ENCODE data around the gene SKAP2. TPM values are rescaled to one million over a fixed set of nuclear protein-coding genes. Genes with fewer than 3 reads are reported as not detected.

Gene SKAP2
- total RNA-seq, 2 donors from 2014 or later = 3.3 to 3.4 TPM

DNA sequence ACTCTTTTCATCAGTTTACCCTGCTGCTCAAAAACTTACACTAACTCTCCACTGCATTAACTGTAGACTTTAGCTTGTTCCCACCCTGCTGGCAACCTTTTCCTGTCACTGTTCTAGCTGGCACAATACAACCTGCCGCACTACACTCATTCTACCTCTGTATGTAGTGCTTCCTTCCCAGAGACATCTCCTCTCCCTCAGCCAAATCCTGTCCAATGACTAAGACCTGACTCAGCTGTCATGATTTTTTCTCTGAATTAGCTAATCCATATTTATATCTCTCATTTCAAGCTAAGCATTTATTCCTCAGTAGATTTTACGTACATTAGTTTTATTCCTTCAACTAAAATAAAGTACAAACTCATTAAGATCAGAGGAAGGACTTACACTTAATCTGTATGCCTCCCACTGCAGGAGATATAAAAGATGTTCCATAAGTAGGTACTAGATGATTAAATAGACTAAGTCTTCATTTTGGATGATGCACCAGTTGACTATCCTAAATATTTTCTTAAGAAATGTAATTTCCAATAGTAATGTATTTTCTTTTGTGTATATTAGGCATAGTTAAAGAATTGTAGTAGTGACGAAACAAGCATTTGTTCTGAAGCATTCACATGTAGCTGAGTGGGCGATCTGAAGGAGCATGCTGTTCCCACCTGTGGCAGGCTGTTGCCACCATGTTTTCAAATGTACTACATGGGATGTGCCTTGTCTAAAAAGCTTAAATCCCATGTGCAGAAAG is 189.1 kb downstream of the SKAP2 start:
- peaks cover 10% of the 10 kb centered on the region for H3K27me3 Mint-ChIP-seq (ENCODE audit: insufficient read depth)
- no peak overlapping the region for H3K4me3 Mint-ChIP-seq
- no peak overlapping the region for H3K27ac Mint-ChIP-seq
- WGBS, 2 experiments (ENCODE audit: insufficient coverage in 1 of 2, insufficient read length in 1 of 2) = 90 to 94% methylated on average over 3 to 4 of the region's 4 CpGs
- Histone ChIP-seq H3K9ac (ENCODE audit: extremely low read depth, low read length, poor library complexity, severe bottlenecking) (no peak overlapping the region), H3K27me3 (ENCODE audit: control insufficient read depth, insufficient read depth, low read length, poor library complexity, severe bottlenecking) (peaks cover 15% of the 10 kb centered on the region), H3K27ac (ENCODE audit: low read depth, low read length) (no peak overlapping the region), H3K36me3 (ENCODE audit: control insufficient read depth, insufficient read depth, low read length) (no peaks in the 10 kb centered on the region), H3K4me3 (ENCODE audit: low read length) (no peak overlapping the region), H3K9me3 (ENCODE audit: control insufficient read depth, low read length) (no peaks in the 10 kb centered on the region), H3K4me1 (ENCODE audit: control insufficient read depth, insufficient read depth, low read length) (no peaks in the 10 kb centered on the region)
- no peak for DNase-seq
- no peaks in the 10 kb centered on the region for H3K36me3 Mint-ChIP-seq (ENCODE audit: low read depth)
- H3K9me3 Mint-ChIP-seq = no peaks in the 10 kb centered on the region
- TF ChIP-seq, protein P1, sequence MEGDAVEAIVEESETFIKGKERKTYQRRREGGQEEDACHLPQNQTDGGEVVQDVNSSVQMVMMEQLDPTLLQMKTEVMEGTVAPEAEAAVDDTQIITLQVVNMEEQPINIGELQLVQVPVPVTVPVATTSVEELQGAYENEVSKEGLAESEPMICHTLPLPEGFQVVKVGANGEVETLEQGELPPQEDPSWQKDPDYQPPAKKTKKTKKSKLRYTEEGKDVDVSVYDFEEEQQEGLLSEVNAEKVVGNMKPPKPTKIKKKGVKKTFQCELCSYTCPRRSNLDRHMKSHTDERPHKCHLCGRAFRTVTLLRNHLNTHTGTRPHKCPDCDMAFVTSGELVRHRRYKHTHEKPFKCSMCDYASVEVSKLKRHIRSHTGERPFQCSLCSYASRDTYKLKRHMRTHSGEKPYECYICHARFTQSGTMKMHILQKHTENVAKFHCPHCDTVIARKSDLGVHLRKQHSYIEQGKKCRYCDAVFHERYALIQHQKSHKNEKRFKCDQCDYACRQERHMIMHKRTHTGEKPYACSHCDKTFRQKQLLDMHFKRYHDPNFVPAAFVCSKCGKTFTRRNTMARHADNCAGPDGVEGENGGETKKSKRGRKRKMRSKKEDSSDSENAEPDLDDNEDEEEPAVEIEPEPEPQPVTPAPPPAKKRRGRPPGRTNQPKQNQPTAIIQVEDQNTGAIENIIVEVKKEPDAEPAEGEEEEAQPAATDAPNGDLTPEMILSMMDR (conservative IDR thresholded peaks at IDR 0.05) = no peak
- no peaks in the 10 kb centered on the region for H3K4me1 Mint-ChIP-seq

DNA sequence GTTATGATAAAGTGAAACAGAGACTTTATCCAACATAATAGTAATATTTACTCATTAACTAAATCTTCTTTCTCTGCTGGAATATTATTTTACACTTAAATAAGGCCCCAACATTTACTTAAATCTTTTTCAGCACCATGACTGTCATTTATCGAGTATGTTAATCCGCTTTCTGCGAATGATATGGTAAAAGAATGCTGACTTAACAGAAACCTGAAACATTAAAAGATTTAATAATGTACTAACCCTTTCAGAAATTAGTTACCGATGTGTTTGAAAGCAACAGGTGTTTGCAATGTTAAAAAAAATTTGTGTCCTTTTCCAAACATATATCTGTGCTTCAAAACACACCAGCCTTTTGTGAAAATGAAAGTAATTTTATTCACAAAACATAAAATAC is 190.5 kb downstream of the SKAP2 start:
- Histone ChIP-seq H3K27me3 (ENCODE audit: control insufficient read depth, insufficient read depth, low read length, poor library complexity, severe bottlenecking) (peaks cover 15% of the 10 kb centered on the region), H3K27ac (ENCODE audit: low read depth, low read length) (no peak overlapping the region), H3K9ac (ENCODE audit: extremely low read depth, low read length, poor library complexity, severe bottlenecking) (no peak overlapping the region), H3K4me3 (ENCODE audit: low read length) (no peak overlapping the region), H3K9me3 (ENCODE audit: control insufficient read depth, low read length) (no peaks in the 10 kb centered on the region), H3K4me1 (ENCODE audit: control insufficient read depth, insufficient read depth, low read length) (no peaks in the 10 kb centered on the region), H3K36me3 (ENCODE audit: control insufficient read depth, insufficient read depth, low read length) (no peaks in the 10 kb centered on the region)
- DNase-seq = no peak
- Mint-ChIP-seq H3K4me1 (no peaks in the 10 kb centered on the region), H3K27ac (no peak overlapping the region), H3K4me3 (no peak overlapping the region), H3K27me3 (ENCODE audit: insufficient read depth) (peaks cover 5% of the 10 kb centered on the region), H3K9me3 (no peaks in the 10 kb centered on the region), H3K36me3 (ENCODE audit: low read depth) (no peaks in the 10 kb centered on the region)
- TF ChIP-seq, protein P1 (conservative IDR thresholded peaks at IDR 0.05) = no peak
- 94 to 95% methylated on average over 3 to 4 of the region's 4 CpGs for WGBS, 2 experiments (ENCODE audit: insufficient coverage in 1 of 2, insufficient read length in 1 of 2)

DNA sequence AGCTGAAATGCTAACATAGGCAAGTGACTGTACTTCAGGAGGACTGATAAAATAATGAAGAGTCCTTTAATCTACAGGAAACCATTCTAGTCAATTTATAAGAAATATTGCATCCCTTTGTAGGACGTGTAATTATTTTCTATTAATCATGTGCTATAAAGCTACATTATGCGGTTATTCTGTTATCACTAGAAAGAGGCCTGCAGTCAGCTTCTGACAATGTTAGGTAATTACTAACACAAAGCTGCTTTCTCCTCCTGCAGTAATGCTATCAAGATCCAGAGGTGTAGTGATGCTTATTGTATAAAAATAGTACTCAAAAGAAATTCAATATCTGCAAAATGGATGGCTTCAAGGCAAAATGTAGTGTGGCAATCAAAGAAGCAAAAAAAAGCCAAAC is 191.1 kb downstream of the SKAP2 start:
- Histone ChIP-seq H3K27ac (ENCODE audit: low read depth, low read length) (no peak overlapping the region), H3K9ac (ENCODE audit: extremely low read depth, low read length, poor library complexity, severe bottlenecking) (no peak overlapping the region), H3K4me3 (ENCODE audit: low read length) (no peak overlapping the region), H3K4me1 (ENCODE audit: control insufficient read depth, insufficient read depth, low read length) (no peaks in the 10 kb centered on the region), H3K27me3 (ENCODE audit: control insufficient read depth, insufficient read depth, low read length, poor library complexity, severe bottlenecking) (peaks cover 15% of the 10 kb centered on the region), H3K9me3 (ENCODE audit: control insufficient read depth, low read length) (no peaks in the 10 kb centered on the region), H3K36me3 (ENCODE audit: control insufficient read depth, insufficient read depth, low read length) (no peaks in the 10 kb centered on the region)
- H3K27ac Mint-ChIP-seq = no peak overlapping the region
- H3K4me1 Mint-ChIP-seq = no peaks in the 10 kb centered on the region
- no peak for DNase-seq
- H3K9me3 Mint-ChIP-seq = no peaks in the 10 kb centered on the region
- H3K27me3 Mint-ChIP-seq (ENCODE audit: insufficient read depth) = peaks cover 5% of the 10 kb centered on the region
- TF ChIP-seq, protein P1 (conservative IDR thresholded peaks at IDR 0.05) = no peak
- H3K36me3 Mint-ChIP-seq (ENCODE audit: low read depth) = no peaks in the 10 kb centered on the region
- H3K4me3 Mint-ChIP-seq = no peak overlapping the region
- WGBS, 2 experiments (ENCODE audit: insufficient coverage in 1 of 2, insufficient read length in 1 of 2) = 90 to 100% methylated on average over 1 to 2 of the region's 2 CpGs

All from endodermal cell (in vitro differentiated cells).